Gastroesophageal sphincter (tissue), 3 donors: ENCODE results near the gene NAALADL2.

Source experiments
- CTCF ChIP-seq, 4 experiments: fragments of 200-600 bp in 2 of 4; fragments of 450-650 bp in 2 of 4; sonication (generic) in 1 of 4; IDR thresholded peaks; one replicate each; pipeline ENCODE4 v1.5.1; 2017 to 2019; ENCODE audit warnings: antibody characterized with exemption in 4 of 4, mild to moderate bottlenecking in 2 of 4, moderate library complexity in 2 of 4
- EP300 ChIP-seq: sonication (generic); formaldehyde crosslinking; IDR thresholded peaks from one replicate; pipeline ENCODE4 v1.6.1; 2017; ENCODE audit warnings: antibody characterized with exemption, mild to moderate bottlenecking
- POLR2A ChIP-seq, 2 donors: fragments of 450-650 bp; IDR thresholded peaks; one replicate each; pipeline ENCODE4 v1.6.1; 2017; ENCODE audit warnings: antibody characterized with exemption in 2 of 2, mild to moderate bottlenecking in 2 of 2, moderate library complexity in 1 of 2

GRCh38 chr3:175121225-175121624 lies 262.1 kb downstream of the NAALADL2 start:
- TF ChIP-seq CTCF (IDR thresholded peaks at IDR 0.05) (no peak), POLR2A (IDR thresholded peaks at IDR 0.05) (no peak), EP300 (no peak)
